HG03565 (cell line): Measurements from ENCODE around the gene BCAN.
"Not testable (repeated sequence)": the region's sequence is repeated elsewhere in the genome, so short reads cannot be mapped to it uniquely, and the experiment has no call there.

Source experiments
- ATAC-seq: cut with Tn5 transposase; IDR thresholded peaks from one replicate; pipeline ENCODE4 v1.9.1; 2021; ENCODE audit warnings: mild to moderate bottlenecking, moderate library complexity; ENCODE audit not compliant: unreplicated experiment

BCAN gene

GRCh38 chr1:156616463-156616862 is 25.5 kb upstream of the BCAN start:
- ATAC-seq: no peak

- no peak for ATAC-seq
Observed at GRCh38 chr1:156618853-156619581, 22.9 kb upstream of the BCAN start, which contains the start of gene HAPLN2. HAPLN2 (plus strand) TSS chr1:156619415; CDS start chr1:156623491, 4,076 bp downstream.

GRCh38 chr1:156619582-156619955 is 22.3 kb upstream of the BCAN start:
- ATAC-seq: no peak

GRCh38 chr1:156622581-156623297 is 19.2 kb upstream of the BCAN start:
- ATAC-seq: no peak

DNA sequence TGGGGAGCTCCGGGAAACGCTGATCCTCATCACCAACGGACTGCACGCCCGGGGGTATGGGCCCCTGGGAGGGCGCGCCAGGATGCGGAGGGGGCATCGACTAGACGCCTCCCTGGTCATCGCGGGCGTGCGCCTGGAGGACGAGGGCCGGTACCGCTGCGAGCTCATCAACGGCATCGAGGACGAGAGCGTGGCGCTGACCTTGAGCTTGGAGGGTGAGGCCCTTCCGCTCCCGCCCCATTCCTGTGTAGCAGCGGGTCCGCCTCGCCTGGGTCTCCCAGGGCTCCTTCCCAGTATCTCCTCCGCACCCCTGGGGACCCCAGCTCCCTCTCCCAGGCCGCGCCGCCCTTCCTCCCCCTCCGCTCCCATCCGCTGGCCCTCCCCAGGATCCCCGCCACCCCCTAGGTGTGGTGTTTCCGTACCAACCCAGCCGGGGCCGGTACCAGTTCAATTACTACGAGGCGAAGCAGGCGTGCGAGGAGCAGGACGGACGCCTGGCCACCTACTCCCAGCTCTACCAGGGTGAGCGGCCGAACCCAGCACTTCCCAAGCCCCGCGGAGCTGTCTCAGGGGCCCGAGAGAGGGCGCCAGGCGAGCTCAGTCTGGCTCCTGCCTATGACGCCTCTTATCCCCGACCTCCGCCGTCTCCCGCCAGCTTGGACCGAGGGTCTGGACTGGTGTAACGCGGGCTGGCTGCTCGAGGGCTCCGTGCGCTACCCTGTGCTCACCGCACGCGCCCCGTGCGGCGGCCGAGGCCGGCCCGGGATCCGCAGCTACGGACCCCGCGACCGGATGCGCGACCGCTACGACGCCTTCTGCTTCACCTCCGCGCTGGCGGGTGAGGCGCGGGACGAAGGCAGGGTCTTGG is 17.7 kb upstream of the BCAN start:
- no peak for ATAC-seq

DNA sequence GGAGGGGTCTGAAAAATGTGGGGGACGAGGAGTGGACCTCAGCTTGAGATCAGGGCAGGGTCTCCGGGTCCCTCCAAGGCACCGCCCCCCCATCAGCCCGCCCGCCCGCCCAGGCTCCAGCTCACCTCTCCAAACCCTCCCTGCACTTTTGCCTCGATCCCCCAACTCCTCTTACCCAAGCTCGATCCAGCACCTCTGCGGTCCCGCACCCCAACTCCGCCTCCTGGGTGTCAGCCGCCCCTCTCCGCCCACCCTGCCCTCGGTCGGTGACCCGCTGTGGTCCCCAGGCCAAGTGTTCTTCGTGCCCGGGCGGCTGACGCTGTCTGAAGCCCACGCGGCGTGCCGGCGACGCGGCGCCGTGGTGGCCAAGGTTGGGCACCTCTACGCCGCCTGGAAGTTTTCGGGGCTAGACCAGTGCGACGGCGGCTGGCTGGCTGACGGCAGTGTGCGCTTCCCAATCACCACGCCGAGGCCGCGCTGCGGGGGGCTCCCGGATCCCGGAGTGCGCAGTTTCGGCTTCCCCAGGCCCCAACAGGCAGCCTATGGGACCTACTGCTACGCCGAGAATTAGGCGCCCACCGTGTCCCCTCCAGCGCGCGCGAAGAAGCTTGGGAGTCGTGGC is 17.0 kb upstream of the BCAN start:
- no peak for ATAC-seq

GRCh38 chr1:156625436-156626078 is 16.4 kb upstream of the BCAN start:
- no peak for ATAC-seq

DNA sequence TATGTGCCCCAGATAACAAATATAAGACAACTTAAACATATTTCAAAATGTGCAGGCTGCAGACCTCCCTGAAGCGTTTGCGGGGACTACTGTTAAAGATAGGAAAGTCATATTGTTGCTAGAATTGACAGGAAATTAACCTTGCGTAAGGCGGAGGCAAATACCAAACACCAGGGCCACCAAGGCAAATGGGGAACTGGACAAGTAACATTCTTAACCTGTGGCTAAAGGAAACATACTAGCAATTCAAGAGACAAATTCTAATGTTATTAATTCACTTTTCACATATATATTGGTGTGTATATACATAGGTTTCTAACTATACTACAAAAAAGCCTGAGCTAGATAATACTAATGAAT is 15.9 kb upstream of the BCAN start:
- ATAC-seq: no peak

- no peak for ATAC-seq
Observed at GRCh38 chr1:156627313-156627880, 14.5 kb upstream of the BCAN start.

DNA sequence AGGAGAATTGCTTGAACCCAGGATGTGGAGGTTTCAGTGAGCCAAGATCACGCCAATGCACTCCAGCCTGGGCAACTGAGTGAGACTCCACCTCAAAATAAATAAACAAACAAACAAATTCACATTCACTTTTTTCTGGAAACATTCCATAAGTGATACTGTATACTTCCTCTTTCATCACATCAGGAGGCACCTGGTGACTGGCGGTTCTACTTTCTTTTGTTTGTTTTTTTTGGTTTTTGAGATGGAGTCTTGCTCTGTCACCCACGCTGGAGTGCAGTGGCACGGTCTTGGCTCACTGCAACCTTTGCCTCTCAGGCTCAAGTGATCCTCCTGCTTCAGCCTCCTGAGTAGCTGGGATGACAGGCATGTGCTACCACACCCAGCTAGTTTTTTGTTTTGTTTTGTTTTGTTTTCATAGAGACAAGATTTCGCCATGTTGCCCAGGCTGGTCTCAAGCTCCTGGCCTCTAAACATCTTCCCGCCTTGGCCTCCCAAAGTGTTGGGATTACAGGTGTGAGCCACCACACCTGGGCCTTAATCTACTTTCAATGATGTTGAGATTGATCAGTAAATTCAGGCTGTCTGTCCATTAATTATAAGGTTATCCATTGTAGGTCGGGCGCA is 12.0 kb upstream of the BCAN start:
- no peak for ATAC-seq

DNA sequence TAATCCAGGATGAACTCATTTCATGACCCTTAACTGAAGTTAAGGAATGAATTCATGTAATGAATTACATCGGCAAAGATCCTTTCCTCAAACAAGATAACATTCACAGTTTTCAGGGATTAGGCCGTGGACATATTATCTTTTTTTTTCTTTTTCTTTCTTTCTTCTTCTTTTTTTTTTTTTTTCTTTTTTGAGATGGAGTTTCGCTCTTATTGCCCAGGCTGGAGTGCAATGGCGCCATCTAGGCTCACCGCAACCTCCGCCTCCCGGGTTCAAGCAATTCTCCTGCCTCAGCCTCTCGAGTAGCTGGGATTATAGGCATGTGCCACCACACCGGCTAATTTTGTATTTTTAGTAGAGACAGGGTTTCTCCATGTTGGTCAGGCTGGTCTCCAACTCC is 10.8 kb upstream of the BCAN start:
- ATAC-seq: not testable (repeated sequence)

DNA sequence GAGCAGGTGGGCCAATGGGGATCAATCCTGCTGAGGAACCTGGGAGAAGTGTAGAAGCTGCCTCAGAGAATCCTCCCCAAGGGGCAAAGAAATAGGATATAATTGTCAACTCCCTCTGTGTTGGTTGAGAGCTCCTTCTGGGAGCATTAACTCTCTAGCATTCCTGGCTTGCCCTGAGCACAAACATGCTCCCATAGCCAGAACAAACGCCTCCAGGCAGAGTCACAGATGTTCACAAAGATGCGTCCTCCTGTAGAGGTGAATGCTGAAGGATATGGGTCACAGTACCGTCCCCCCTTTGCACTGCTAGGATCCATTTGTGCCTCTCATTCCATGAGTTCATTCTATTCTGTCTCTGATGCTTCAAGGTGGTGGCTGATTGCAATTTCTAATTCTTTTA is 9.6 kb upstream of the BCAN start:
- no peak for ATAC-seq

GRCh38 chr1:156638189-156638985 is 3.5 kb upstream of the BCAN start:
- no peak for ATAC-seq

DNA sequence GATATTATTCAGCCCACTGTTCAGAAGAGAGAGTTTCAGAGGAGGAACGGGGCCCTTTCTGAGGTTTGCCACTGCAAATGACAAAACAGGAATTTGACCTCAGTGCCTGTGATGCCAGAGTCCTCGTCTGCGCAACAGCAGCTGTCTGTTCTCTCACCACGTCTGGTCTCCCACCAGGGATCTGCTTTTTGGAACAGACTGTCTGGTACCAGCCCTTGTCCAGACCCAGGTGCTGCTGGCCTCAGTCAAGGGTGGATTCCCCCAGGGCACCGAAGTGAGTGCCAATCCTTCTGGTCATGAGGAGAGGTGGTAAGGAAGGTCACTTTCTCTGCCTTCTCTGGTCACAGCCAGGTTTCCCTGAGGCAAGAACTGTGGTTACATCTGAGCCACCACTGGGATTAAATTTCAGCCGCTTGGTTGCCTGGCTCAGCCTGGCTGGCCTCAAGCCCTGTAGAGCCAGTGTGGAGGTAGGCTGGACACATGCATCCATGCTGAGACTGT is 2.3 kb upstream of the BCAN start:
- no peak for ATAC-seq

DNA sequence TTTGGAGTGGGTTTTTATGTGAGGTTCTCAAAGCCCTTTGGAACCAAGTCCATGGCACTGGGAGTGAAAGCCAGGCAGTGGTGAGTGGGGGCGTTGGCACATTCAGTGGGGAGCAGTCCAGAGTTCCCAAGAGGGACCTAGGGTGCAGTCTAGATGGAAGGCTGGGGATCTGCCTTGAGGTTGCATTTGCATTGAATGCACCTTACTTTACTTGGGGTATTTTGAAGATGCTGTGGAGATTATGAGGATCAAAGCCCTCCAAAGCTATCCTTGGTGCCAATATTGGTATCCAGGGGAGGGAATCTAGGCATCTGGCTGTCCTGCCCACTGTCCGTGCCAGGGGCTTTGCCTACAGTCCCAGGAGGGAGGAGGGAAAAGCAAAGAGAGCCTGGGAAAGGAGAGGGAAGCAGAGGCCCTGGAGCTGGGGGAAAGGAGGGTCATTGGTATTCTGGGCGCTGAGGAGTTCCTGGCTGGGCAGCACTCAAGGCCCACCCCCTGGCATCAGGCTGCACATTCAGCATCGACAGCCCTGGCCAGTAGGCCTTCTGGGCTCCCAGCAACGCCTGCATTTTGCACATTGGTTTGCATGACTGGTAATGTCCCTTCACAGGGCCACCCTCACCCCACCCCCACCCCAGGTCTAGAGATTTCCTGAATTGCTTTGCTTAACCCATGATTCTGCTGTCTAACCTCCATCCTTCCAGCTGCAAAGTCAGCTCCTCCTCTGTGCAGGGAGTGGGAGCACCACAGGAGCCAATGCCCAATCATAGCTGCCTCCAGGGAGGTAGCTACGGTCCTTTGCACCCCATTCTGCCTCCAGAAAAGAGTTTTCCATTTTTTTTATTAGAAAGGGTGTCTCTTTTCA is 843 bp upstream of the BCAN start:
- ATAC-seq: no peak

- ATAC-seq: no peak
Observed at GRCh38 chr1:156642265-156643048, 540 bp downstream of the BCAN start.
